GM23338 (cell line): ENCODE data around the gene NGEF.
A peak's percentile ranks its signal among the peaks of the same experiment; 100 is the strongest.

Source experiments
- CREB1 ChIP-seq: fragments of 250-450 bp; sonication (Bioruptor Pico); IDR thresholded peaks from 2 replicates; pipeline ENCODE4 v1.5.0; 2020; ENCODE audit warnings: low read depth, mild to moderate bottlenecking, moderate library complexity
- EZH2 ChIP-seq: fragments of 200-600 bp; sonication (generic); IDR thresholded peaks from one replicate; pipeline ENCODE4 v1.8.0; 2017; ENCODE audit warnings: antibody characterized with exemption, mild to moderate bottlenecking, low read depth; ENCODE audit not compliant: unreplicated experiment
- POLR2AphosphoS5 ChIP-seq: IDR thresholded peaks from 2 replicates; pipeline ENCODE4 v1.6.1; 2016; ENCODE audit warnings: antibody characterized with exemption, low read depth
- STAT1 ChIP-seq: IDR thresholded peaks from one replicate; pipeline ENCODE4 v1.6.1; 2016; ENCODE audit warnings: antibody characterized with exemption; ENCODE audit not compliant: unreplicated experiment
- TF ChIP-seq, protein P1 (sequence below), 2 experiments: fragments of 200-600 bp in 1 of 2; sonication (generic) in 1 of 2; conservative IDR thresholded peaks; 2 replicates each; pipeline versions ENCODE4 v1.5.1 to v1.6.1; 2016 to 2017; ENCODE audit warnings: antibody characterized with exemption in 2 of 2, low read depth in 2 of 2, mild to moderate bottlenecking in 2 of 2, moderate library complexity in 1 of 2
- TF ChIP-seq, protein P2 (sequence below): IDR thresholded peaks from one replicate; pipeline ENCODE4 v1.6.1; 2018; ENCODE audit warnings: antibody characterized with exemption; ENCODE audit not compliant: unreplicated experiment

- no peak for TF ChIP-seq POLR2AphosphoS5
- TF ChIP-seq, protein P1, sequence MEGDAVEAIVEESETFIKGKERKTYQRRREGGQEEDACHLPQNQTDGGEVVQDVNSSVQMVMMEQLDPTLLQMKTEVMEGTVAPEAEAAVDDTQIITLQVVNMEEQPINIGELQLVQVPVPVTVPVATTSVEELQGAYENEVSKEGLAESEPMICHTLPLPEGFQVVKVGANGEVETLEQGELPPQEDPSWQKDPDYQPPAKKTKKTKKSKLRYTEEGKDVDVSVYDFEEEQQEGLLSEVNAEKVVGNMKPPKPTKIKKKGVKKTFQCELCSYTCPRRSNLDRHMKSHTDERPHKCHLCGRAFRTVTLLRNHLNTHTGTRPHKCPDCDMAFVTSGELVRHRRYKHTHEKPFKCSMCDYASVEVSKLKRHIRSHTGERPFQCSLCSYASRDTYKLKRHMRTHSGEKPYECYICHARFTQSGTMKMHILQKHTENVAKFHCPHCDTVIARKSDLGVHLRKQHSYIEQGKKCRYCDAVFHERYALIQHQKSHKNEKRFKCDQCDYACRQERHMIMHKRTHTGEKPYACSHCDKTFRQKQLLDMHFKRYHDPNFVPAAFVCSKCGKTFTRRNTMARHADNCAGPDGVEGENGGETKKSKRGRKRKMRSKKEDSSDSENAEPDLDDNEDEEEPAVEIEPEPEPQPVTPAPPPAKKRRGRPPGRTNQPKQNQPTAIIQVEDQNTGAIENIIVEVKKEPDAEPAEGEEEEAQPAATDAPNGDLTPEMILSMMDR (conservative IDR thresholded peaks at IDR 0.05; ENCODE audit: low read depth in 2 of 2), result peak; percentile 35 to 78; a peak in 3 of 4 replicates
- TF ChIP-seq, protein P2, sequence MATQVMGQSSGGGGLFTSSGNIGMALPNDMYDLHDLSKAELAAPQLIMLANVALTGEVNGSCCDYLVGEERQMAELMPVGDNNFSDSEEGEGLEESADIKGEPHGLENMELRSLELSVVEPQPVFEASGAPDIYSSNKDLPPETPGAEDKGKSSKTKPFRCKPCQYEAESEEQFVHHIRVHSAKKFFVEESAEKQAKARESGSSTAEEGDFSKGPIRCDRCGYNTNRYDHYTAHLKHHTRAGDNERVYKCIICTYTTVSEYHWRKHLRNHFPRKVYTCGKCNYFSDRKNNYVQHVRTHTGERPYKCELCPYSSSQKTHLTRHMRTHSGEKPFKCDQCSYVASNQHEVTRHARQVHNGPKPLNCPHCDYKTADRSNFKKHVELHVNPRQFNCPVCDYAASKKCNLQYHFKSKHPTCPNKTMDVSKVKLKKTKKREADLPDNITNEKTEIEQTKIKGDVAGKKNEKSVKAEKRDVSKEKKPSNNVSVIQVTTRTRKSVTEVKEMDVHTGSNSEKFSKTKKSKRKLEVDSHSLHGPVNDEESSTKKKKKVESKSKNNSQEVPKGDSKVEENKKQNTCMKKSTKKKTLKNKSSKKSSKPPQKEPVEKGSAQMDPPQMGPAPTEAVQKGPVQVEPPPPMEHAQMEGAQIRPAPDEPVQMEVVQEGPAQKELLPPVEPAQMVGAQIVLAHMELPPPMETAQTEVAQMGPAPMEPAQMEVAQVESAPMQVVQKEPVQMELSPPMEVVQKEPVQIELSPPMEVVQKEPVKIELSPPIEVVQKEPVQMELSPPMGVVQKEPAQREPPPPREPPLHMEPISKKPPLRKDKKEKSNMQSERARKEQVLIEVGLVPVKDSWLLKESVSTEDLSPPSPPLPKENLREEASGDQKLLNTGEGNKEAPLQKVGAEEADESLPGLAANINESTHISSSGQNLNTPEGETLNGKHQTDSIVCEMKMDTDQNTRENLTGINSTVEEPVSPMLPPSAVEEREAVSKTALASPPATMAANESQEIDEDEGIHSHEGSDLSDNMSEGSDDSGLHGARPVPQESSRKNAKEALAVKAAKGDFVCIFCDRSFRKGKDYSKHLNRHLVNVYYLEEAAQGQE, result no peak
- TF ChIP-seq EZH2, result no peak
- no peak for TF ChIP-seq CREB1 (CRISPR knock-in tag)
- TF ChIP-seq STAT1, result no peak
These were observed 46.4 kb upstream of the NGEF start for GRCh38 chr2:233059547-233059796.
